Measurements from ENCODE around the gene IP6K1. TPM values are rescaled to one million over a fixed set of nuclear protein-coding genes. Genes with fewer than 3 reads are reported as not detected.
A peak's percentile ranks its signal among the peaks of the same experiment; 100 is the strongest.

The IP6K1 gene
- total RNA-seq, 1 experiment from 2014 or later: 42.2 TPM

- no peak overlapping the region for H2BK5ac ChIP-seq (ENCODE audit: insufficient read length, low read length)
- H3K9me3 Mint-ChIP-seq: no peaks in the 10 kb centered on the region
- no peak overlapping the region for H2BK120ac ChIP-seq (ENCODE audit: low read depth, low read length, poor library complexity, severe bottlenecking)
- H2AFZ ChIP-seq (ENCODE audit: low read length): no peak overlapping the region
- H4K5ac ChIP-seq (ENCODE audit: insufficient read length, low read depth, low read length): no peak overlapping the region
- H3K4ac ChIP-seq (ENCODE audit: low read depth, low read length): no peak overlapping the region
- H3K14ac ChIP-seq (ENCODE audit: insufficient read depth, low read length): no peak overlapping the region
- no peak overlapping the region for H3K27ac ChIP-seq (ENCODE audit: insufficient read length, low read depth, low read length)
- peaks cover 8% of the 10 kb centered on the region for H3K23me2 ChIP-seq (ENCODE audit: insufficient read length, low read depth, low read length, poor library complexity, severe bottlenecking)
- no peak overlapping the region for H2BK20ac ChIP-seq (ENCODE audit: low read depth, low read length, poor library complexity, severe bottlenecking)
- no peak overlapping the region for H3K4me2 ChIP-seq (ENCODE audit: insufficient read depth, insufficient read length, low read length)
- no peak overlapping the region for H4K91ac ChIP-seq (ENCODE audit: insufficient read length, low read depth, low read length)
- H3K4me3 Mint-ChIP-seq: peak overlapping the region; percentile 94 to 95; a peak in 4 of 5 replicates
- H3K4me1 Mint-ChIP-seq: peaks cover 12 to 17% of the 10 kb centered on the region in 2 experiments
- no peak overlapping the region for H3K27ac Mint-ChIP-seq
- no peaks in the 10 kb centered on the region for H4K20me1 ChIP-seq (ENCODE audit: control insufficient read depth, insufficient read depth, insufficient read length)
- TF ChIP-seq CTCF (conservative IDR thresholded peaks at IDR 0.05): no peak
- H3K36me3 Mint-ChIP-seq (ENCODE audit: insufficient read depth in 1 of 3, low read depth in 3 of 3): peaks cover 29 to 48% (median 48%) of the 10 kb centered on the region in 3 experiments; a peak in 6 of 7 replicates
- no peaks in the 10 kb centered on the region; the same call in 1 of the 2 replicates for H3K4me1 ChIP-seq (ENCODE audit: insufficient read depth, low read length)
- H2BK15ac ChIP-seq (ENCODE audit: low read depth, low read length): no peak overlapping the region
- H3K9ac ChIP-seq (ENCODE audit: extremely low read depth, insufficient read length, low read length): no peak overlapping the region
- no peak for DNase-seq
- WGBS (ENCODE audit: extremely low coverage, insufficient read length, low lambda C conversion rate): no CpG with 5 or more reads among the region's 11 CpGs
- H3K56ac ChIP-seq (ENCODE audit: insufficient read length, low read depth, low read length): no peak overlapping the region
- H3K27me3 ChIP-seq (ENCODE audit: insufficient read depth, low read length): no peaks in the 10 kb centered on the region
- H2BK12ac ChIP-seq (ENCODE audit: insufficient read length, low read depth, low read length): no peak overlapping the region
- H3K18ac ChIP-seq (ENCODE audit: insufficient read length, low read depth, low read length): no peak overlapping the region
- H3K23ac ChIP-seq (ENCODE audit: insufficient read length, low read depth, low read length): no peak overlapping the region
- no peaks in the 10 kb centered on the region for H3K9me3 ChIP-seq (ENCODE audit: control insufficient read depth, low read depth, low read length)
- H3T11ph ChIP-seq (ENCODE audit: low read length): no peak overlapping the region
- no peaks in the 10 kb centered on the region; the same call in 1 of the 2 replicates for H3K27me3 Mint-ChIP-seq (ENCODE audit: low read depth)
- H3K79me1 ChIP-seq (ENCODE audit: insufficient read depth, low read depth, low read length, poor library complexity, severe bottlenecking): peaks cover 4% of the 10 kb centered on the region
- no peak overlapping the region for H2AK5ac ChIP-seq (ENCODE audit: insufficient read length, low read length)
- no peak overlapping the region for H4K8ac ChIP-seq (replicated peaks; ENCODE audit: insufficient read length, low read depth, low read length)
- H3K79me2 ChIP-seq (ENCODE audit: insufficient read depth, low read length): no peaks in the 10 kb centered on the region; the same call in 1 of the 2 replicates
Measured at GRCh38 chr3:49675912-49676311, 110.4 kb downstream of the IP6K1 start.
